GM10266 (cell line): ENCODE data around the gene CFAP54.
A peak's percentile ranks its signal among the peaks of the same experiment; 100 is the strongest.
"Not testable (repeated sequence)": the region's sequence is repeated elsewhere in the genome, so short reads cannot be mapped to it uniquely, and the experiment has no call there.

Source experiments
- DNase-seq: peaks from one replicate; pipeline ENCODE4 v3.0.0; 2012; ENCODE audit errors: extremely low spot score
- CTCF ChIP-seq: IDR thresholded peaks from 2 replicates; pipeline ENCODE4 v1.5.1; 2012; ENCODE audit warnings: mild to moderate bottlenecking, low read depth; ENCODE audit not compliant: control insufficient read depth, insufficient read depth; ENCODE audit errors: missing control alignments

CFAP54 gene

GRCh38 chr12:96710127-96710745 is 220.9 kb downstream of the CFAP54 start:
- no peak for TF ChIP-seq CTCF
- no peak for DNase-seq

- no peak for DNase-seq
Observed at GRCh38 chr12:96711364-96711763, 222.0 kb downstream of the CFAP54 start.

GRCh38 chr12:96714199-96714598 is 224.8 kb downstream of the CFAP54 start:
- no peak for DNase-seq
- TF ChIP-seq CTCF, result no peak

More at GRCh38 chr12:96711364-96711763, 222.0 kb downstream of the CFAP54 start:
- no peak for TF ChIP-seq CTCF

- DNase-seq, result peak; percentile 70
- no peak for TF ChIP-seq CTCF
Observed at GRCh38 chr12:96719660-96720362, 230.4 kb downstream of the CFAP54 start.

- DNase-seq, result peak; percentile 30
- peak; percentile 15 for TF ChIP-seq CTCF
Observed at GRCh38 chr12:96720363-96720705, 231.0 kb downstream of the CFAP54 start.

- DNase-seq, result not testable (repeated sequence)
Observed at GRCh38 chr12:96729466-96729865, 240.1 kb downstream of the CFAP54 start.

- no peak for TF ChIP-seq CTCF
Observed at GRCh38 chr12:96729886-96730285, 240.5 kb downstream of the CFAP54 start.

GRCh38 chr12:96743606-96744005 is 254.2 kb downstream of the CFAP54 start:
- no peak for TF ChIP-seq CTCF
- no peak for DNase-seq

More at GRCh38 chr12:96729886-96730285, 240.5 kb downstream of the CFAP54 start:
- DNase-seq, result no peak
